Right cardiac atrium (tissue), 5 donors: Measurements from ENCODE around the gene IQGAP3. TPM values are rescaled to one million over a fixed set of nuclear protein-coding genes. Genes with fewer than 3 reads are reported as not detected.
A peak's percentile ranks its signal among the peaks of the same experiment; 100 is the strongest.

Experiments
- ATAC-seq, 2 donors: fragments of 200-7000 bp; cut with Tn5 transposase; one replicate each; pipeline versions ENCODE4 v1.8.0 to v1.9.1; 2020; ENCODE audit warnings: moderate library complexity in 2 of 2, mild to moderate bottlenecking in 1 of 2
- DNase-seq, 3 donors: peaks; one replicate each; pipeline ENCODE4 v3.0.0-alpha.2; 2020
- H3K27ac ChIP-seq: one replicate; pipeline ENCODE4 v1.5.1; 2013; ENCODE audit warnings: mild to moderate bottlenecking, low read length, control low read depth, moderate library complexity
- H3K27me3 ChIP-seq: one replicate; pipeline ENCODE4 v1.6.1; 2013; ENCODE audit not compliant: control insufficient read depth, insufficient read depth
- H3K4me1 ChIP-seq: one replicate; pipeline ENCODE4 v1.6.1; 2013; ENCODE audit warnings: low read length; ENCODE audit not compliant: control insufficient read depth, insufficient read depth
- H3K4me3 ChIP-seq: one replicate; pipeline ENCODE4 v1.5.1; 2013; ENCODE audit warnings: low read length, control low read depth
- H3K9me3 ChIP-seq: one replicate; pipeline ENCODE4 v1.6.1; 2013; ENCODE audit warnings: low read length; ENCODE audit not compliant: control insufficient read depth
- WGBS: extraction: QIAGEN DNeasy Blood & Tissue Kit; methylation state at CpG from one replicate; pipeline ENCODE4 v1.1.7; 2013; 5-methylcytosine and 5-hydroxymethylcytosine counted together
- intact Hi-C, 4 donors: fragments of 100-400 bp; cut with DNase I; formaldehyde crosslinking; loops; one replicate each; pipeline versions ENCODE4 v1.11.0 to v1.14.0; 2022 to 2023
- polyA plus RNA-seq: library from polyadenylated mRNA; stranded (reverse); fragments of 200-250 nt; gene quantifications from one replicate; pipeline ENCODE4 v1.2.3, GENCODE V29; 2013
- total RNA-seq, 4 donors: library from RNA; stranded (reverse); fragmentation: NEBNext Ultra II Directional; extraction: Animal tissue kit (Norgen Biotek cat#: 25700); gene quantifications; one replicate each; pipeline ENCODE4 v1.2.1, GENCODE V29; 2021
- donor health status: healthy with polysubstance abuse.
- donor health status: DM: no; HTN: yes; CAD: no.
- donor health status: DM: no; HTN: no; CAD: no.
- donor health status: DM: no; HTN: yes; CAD: no; lungs with severe emphysema.
- donor health status: DM: yes; HTN: yes; CAD: no.

The IQGAP3 gene
- total and polyA plus RNA-seq, 5 donors = 0.06 to 0.86 (median 0.42) TPM

DNA sequence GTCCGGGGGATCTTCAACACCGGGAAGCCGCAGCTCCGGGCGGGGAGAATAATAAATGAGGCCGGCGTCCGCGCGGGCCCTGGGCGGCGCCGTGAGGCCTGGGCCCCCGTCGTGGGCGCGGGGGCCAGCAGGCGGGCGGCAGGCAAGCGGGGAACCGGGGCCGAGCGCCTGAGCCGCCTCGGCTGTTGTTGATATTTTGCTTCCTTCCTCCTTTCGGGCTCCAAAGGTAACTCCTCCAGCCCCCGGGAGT is 71.9 kb downstream of the IQGAP3 start, which contains the start of gene MEF2D:
MEF2D (minus strand) TSS at position 233 of the 250 bp plus-strand sequence. CDS start 17,483 bp downstream, outside the sequence.
- DNase-seq = no peak
- Histone ChIP-seq H3K4me3 (peak within 1 kb of the TSS; percentile 82), H3K27ac (peak within 1 kb of the TSS; percentile 99), H3K27me3 (no peaks in the 10 kb centered on the region), H3K4me1 (peaks cover 40% of the 10 kb centered on the region), H3K9me3 (no peaks in the 10 kb centered on the region)
- intact Hi-C loops = loop anchor here in 1 of 4 donors (5.0 kb wide), 1 partner anchor 38 kb away; no protein-coding TSS in a partner anchor
- no peak for ATAC-seq
- under 1% methylated on average over 27 of the region's 27 CpGs for WGBS

DNA sequence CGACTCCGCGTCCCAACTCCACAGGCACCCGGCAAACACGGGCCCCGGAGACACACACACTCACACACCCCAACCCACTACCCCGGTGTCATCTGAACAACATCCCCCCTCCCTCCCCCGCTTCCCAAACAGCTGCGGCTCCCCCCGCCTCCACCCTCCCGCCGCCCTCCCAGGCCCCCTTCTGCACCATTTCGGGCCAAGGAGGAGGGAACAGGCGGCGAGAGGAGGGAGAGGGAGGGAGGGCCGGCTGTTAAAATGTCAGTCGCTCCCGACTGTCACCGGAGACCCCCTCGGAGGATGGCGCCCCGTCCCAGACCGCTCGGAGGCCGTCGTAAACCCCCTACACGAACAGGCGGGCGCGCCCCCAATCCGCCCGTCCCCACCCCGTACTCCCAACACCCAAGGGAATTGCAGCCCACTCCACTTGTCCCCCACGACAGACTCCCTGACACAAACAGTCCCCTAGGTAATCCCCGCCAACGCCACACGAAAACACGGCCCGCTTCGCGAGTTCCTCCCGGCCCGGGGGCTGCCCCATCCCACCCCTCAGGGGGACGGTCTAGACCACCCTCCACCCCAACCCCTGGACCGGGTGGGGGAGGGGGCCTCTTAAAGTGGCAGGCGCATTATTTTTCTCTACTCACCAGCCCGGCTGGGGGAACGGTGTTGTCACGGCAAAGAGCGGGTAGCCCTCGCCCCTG is 72.4 kb downstream of the IQGAP3 start:
- Histone ChIP-seq H3K4me1 (peaks cover 41% of the 10 kb centered on the region), H3K27me3 (no peaks in the 10 kb centered on the region), H3K4me3 (peak overlapping the region; percentile 82), H3K9me3 (no peaks in the 10 kb centered on the region), H3K27ac (peak overlapping the region; percentile 97)
- under 1% methylated on average over 46 of the region's 51 CpGs for WGBS
- DNase-seq (peak; percentile 67 to 88 (median 87)), ATAC-seq (peak; percentile 0)
- intact Hi-C loops = loop anchor here in 3 of 4 donors (2.0 to 5.0 kb wide), 3 partner anchors 38 to 43 kb away; no protein-coding TSS in a partner anchor

DNA sequence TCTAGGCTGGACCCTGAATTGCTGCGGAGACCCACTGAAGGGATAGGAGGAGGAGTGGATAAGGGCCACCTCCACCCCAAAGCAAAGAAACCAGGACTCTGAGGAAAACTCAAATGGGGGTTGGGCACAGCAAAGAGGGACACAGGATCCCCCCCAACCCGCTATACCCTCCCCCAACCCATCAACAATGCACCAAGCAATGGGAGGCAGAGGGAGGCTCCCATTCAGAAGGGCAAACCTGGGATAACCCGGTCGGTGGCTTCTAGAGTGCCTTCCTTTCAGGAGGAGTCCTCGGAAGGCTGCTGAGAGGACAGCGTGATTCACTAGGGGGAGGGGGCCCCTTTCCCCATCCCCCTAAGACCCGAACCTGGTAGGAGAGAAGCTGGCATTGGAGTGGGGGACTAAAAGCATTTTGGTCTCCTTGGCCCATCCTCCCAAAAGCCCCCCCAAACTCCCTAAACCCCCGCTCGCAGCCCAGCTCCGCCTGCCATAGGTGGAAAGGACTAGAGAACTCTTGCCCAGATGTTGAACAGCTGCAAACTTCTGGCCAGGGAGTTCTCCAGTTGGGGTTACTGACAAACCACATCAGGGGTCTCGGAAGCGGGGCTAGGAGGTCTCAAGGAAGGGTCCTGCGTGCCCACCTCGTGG is 73.0 kb downstream of the IQGAP3 start:
- intact Hi-C loops = loop anchor here in 2 of 4 donors (2.0 to 5.0 kb wide), 2 partner anchors 42 to 43 kb away; no protein-coding TSS in a partner anchor
- Histone ChIP-seq H3K4me1 (peaks cover 44% of the 10 kb centered on the region), H3K27ac (peak overlapping the region; percentile 92), H3K9me3 (no peaks in the 10 kb centered on the region), H3K4me3 (peak overlapping the region; percentile 82), H3K27me3 (no peaks in the 10 kb centered on the region)
- ATAC-seq (no peak), DNase-seq (no peak)
- WGBS = 1% methylated on average over 14 of the region's 14 CpGs

DNA sequence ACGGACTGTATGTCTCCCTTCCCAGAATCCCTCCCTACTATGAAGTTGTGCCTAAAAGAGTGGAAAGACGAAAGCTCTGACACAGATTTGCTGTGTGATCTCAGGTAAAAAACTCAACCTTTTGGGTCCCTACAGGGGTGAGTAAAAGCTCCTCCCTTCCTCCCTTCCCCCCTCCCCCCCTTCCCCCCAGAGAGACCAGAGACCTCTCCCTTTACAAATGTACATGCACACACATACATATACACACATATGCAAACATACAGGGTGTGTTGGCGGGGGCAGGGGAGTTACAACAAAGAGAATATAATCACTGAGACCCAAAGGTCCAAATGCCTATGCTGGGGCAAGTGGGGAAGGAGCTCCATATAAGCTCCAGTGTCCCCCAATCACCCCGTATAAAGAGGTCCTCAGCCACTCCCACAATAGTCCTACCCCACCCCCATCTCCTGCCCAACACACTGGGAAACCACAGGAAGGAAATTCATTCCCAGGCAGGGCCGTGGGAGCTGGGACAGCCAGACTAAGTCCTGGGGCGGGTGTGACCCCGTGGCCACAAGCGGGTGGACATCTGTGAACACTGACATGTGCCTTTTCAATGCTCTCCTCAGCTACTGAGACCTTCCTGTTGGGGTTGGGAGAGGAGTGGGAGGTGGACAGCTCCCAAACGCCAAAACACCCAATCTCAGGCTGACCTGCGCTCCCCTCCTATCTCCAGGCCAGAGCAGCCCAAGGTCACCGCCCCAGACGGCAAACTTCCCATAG is 73.8 kb downstream of the IQGAP3 start:
- DNase-seq (peak; percentile 65 to 84 (median 84)), ATAC-seq (peak in 1 of 2 donors; percentile 18)
- intact Hi-C loops = loop anchor here in 2 of 4 donors (2.0 to 5.0 kb wide), 2 partner anchors 41 to 42 kb away; no protein-coding TSS in a partner anchor
- Histone ChIP-seq H3K27me3 (no peaks in the 10 kb centered on the region), H3K4me3 (peak overlapping the region; percentile 82), H3K4me1 (peaks cover 47% of the 10 kb centered on the region), H3K27ac (peak overlapping the region; percentile 92), H3K9me3 (no peaks in the 10 kb centered on the region)
- WGBS = 10% methylated on average over 12 of the region's 12 CpGs

DNA sequence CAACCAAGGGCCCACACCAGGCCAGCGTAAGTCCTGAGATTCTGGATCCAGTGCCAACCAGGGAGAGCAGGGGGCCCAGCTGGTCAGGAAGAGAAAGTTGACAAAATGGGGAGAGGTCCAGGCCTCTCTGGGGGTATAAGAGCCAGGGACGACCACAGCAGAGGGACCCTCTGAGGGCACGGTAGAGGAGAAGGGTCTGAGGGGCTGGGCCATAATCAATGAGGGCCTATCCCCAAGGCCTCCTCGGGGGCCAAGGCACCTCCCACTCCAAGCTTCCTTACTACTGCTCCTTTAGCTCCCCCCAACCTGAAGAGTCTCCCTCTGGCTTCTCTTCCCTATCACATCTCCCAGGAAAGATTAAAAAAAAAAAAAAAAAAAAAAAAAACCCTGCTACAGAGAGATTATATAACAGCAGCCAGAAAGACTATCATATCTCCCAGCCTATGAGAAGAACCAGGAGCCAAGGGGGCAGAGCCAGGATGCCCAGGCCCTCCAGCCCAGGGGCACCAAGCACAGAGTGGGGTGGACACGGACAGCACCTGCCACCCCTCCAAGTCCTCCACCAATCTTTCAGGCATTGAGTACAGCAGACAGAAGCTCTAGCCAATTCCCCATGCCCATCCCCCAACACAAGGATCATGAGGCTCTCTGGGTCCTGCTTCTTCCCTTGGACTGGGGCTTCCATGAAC is 74.5 kb downstream of the IQGAP3 start:
- Histone ChIP-seq H3K27me3 (no peaks in the 10 kb centered on the region), H3K9me3 (no peaks in the 10 kb centered on the region), H3K4me3 (peak overlapping the region; percentile 82), H3K27ac (peak overlapping the region; percentile 61), H3K4me1 (peaks cover 50% of the 10 kb centered on the region)
- DNase-seq (no peak), ATAC-seq (no peak)
- intact Hi-C loops = loop anchor here in 2 of 4 donors (2.0 to 5.0 kb wide), 2 partner anchors 41 kb away; no protein-coding TSS in a partner anchor
- 36% methylated on average over 5 of the region's 5 CpGs for WGBS

DNA sequence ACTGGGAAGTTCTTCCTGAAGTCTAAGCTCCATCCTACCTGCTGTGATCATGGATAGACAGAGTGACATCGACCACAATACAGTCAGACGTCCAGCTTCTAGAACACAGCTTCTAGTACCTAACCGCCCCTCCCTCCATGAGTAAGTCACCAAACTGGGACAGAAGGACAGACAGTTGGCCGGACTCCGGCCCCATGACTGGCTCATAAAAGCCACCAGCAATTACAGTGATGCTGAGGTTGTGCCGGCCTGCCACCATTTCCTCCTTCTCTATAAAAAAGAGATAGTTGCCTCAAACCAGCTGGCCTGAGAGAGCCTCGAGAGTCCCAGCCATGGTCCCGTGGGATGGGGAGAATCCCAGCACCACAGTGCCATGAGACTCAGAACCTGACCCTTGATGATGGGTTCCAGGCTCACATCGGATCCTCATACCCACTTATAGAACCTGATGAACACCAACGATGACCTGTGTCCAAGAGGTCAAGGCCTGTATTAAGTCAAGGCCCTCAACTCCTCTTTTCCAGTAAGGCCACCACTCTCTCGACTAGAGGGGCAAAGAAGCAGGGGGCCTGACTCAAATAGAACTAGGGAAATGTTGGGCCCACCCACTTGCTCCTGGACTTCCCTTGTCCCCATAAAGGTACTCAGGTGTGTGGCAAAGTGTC is 75.2 kb downstream of the IQGAP3 start:
- Histone ChIP-seq H3K27ac (peak overlapping the region; percentile 4), H3K4me3 (no peak overlapping the region), H3K9me3 (no peaks in the 10 kb centered on the region), H3K27me3 (no peaks in the 10 kb centered on the region), H3K4me1 (peaks cover 52% of the 10 kb centered on the region)
- DNase-seq = no peak
- intact Hi-C loops = loop anchor here in 1 of 4 donors (5.0 kb wide), 1 partner anchor 40 kb away; no protein-coding TSS in a partner anchor
- ATAC-seq = no peak
- WGBS = 46% methylated on average over 11 of the region's 11 CpGs

DNA sequence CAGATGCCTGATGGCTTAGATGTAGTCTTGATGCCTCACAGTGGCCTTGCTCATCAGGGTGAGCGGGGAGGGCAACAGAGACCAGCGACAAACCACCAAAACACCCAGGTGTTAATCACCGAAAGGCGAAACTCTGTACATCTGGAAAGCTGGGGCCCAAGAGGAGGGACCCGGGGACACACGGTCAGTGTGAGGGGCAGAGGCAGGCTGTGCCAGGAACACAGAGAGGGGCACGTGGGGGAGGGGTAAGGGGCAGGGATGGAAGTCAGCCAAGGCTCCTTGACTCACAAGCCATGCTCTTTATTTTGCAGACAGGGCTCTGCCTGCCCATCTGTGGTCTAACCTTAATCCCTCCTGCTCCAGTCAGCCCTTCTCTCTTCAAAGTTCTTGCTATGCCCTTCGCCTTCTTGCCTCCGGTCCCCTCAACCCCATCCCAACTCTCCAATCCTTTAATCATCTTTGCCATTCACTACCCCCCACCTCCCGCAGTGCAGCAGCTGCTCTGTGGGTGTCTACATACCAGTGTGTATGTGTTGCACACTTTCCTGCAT is 76.1 kb downstream of the IQGAP3 start:
- Histone ChIP-seq H3K4me3 (no peak overlapping the region), H3K9me3 (no peaks in the 10 kb centered on the region), H3K27ac (peak overlapping the region; percentile 4), H3K27me3 (no peaks in the 10 kb centered on the region), H3K4me1 (peaks cover 58% of the 10 kb centered on the region)
- ATAC-seq (no peak), DNase-seq (peak in 1 of 3 donors; percentile 60)
- WGBS = 43% methylated on average over 10 of the region's 10 CpGs
- intact Hi-C loops = loop anchor here in 1 of 4 donors (5.0 kb wide), 1 partner anchor 39 kb away; no protein-coding TSS in a partner anchor

DNA sequence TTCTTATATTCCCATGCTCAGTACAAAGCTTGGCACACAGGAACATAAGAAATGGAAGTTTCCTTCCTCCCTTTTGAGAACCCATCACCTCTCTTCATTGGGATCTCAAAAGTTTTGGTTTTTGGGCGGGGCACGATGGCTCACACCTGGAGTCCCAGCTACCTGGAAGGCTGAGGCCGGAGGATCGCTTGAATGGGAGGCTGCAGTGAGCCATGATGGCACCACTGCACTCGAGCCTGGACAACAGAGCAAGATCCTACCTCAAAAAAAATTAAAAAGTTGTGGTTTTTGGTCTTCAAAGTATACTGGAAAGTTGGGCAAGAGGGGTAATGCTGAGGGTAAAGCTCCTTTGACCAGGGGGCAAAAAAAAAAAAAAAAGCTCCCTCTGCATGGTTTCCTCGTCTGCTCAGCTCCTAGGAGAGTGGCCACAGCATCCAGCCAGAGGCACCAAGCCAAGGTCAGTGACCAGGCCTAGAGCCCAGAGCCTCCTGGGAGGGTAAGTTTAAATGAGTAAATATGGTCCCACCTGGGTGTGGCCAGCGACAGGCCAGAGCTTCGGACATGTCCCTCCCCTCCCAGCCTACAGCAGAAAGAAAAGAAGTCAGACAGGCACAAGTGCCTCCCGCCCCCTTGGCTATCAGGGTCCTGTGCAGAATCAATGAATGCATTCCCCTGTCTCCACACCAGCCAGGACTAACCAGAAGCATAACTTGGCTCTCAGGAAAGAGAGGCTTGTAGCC is 76.8 kb downstream of the IQGAP3 start:
- peak overlapping the region; percentile 27 for H3K27ac ChIP-seq
- ATAC-seq = peak; percentile 20 to 24
- H3K4me1 ChIP-seq = peaks cover 64% of the 10 kb centered on the region
- peak; percentile 79 to 92 (median 90) for DNase-seq
- no peaks in the 10 kb centered on the region for H3K9me3 ChIP-seq
- H3K27me3 ChIP-seq = no peaks in the 10 kb centered on the region
- WGBS = 54% methylated on average over 9 of the region's 9 CpGs
- H3K4me3 ChIP-seq = no peak overlapping the region
- intact Hi-C loops = loop anchor here in 1 of 4 donors (5.0 kb wide), 1 partner anchor 38 kb away; no protein-coding TSS in a partner anchor

DNA sequence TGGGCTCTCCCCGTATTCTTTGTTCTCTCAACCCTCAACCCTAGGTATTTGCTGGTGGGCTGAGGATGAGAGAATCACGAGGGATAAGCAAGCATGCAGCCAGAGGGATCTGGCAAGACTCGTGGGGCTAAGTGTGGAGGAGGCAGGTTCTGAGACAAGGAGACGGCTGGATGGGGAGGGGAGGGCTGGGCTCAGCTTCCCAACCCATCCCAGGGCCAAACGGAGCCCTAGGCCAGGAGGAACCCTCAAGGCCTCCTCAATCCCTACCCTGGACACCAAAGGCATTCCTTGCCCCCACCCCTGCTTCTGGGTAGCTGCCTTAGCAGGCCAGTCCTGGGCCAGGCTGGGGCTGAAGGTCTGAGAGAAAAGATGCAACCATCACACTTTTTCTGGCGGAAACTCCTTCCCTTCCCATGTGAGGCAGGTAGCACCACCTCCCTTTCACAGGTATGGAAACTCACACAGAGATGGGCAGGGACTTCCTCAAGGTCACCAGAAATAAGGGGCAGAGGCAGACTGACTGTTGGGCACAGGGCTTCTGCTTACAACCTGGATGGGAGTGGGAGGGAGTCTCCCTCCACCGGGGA is 78.0 kb downstream of the IQGAP3 start:
- intact Hi-C loops = no loop called here
- 28% methylated on average over 7 of the region's 7 CpGs for WGBS
- ATAC-seq = no peak
- Histone ChIP-seq H3K27me3 (no peaks in the 10 kb centered on the region), H3K4me1 (peaks cover 75% of the 10 kb centered on the region), H3K4me3 (no peak overlapping the region), H3K9me3 (no peaks in the 10 kb centered on the region), H3K27ac (peak overlapping the region; percentile 96)
- peak in 1 of 3 donors; percentile 45 for DNase-seq
